Endothelial cell (in vitro differentiated cells): Measurements from ENCODE around the gene CMTM2. TPM values are rescaled to one million over a fixed set of nuclear protein-coding genes. Genes with fewer than 3 reads are reported as not detected.

Experiments
- DNase-seq: peaks from one replicate; pipeline ENCODE4 v3.0.0; 2021; ENCODE audit warnings: low spot score
- H3K27ac Mint-ChIP-seq: one replicate; pipeline ENCODE4 v1.8.0; 2021; ENCODE audit warnings: mixed read lengths, inconsistent platforms; ENCODE audit not compliant: unreplicated experiment
- H3K27me3 Mint-ChIP-seq: one replicate; pipeline ENCODE4 v1.8.0; 2021; ENCODE audit warnings: mild to moderate bottlenecking, moderate library complexity, mixed read lengths, inconsistent platforms; ENCODE audit not compliant: unreplicated experiment
- H3K36me3 Mint-ChIP-seq: one replicate; pipeline ENCODE4 v1.8.0; 2021; ENCODE audit warnings: mild to moderate bottlenecking, low read depth, mixed read lengths, inconsistent platforms; ENCODE audit not compliant: unreplicated experiment
- H3K4me1 Mint-ChIP-seq: one replicate; pipeline ENCODE4 v1.8.0; 2021; ENCODE audit warnings: mild to moderate bottlenecking, mixed read lengths, inconsistent platforms; ENCODE audit not compliant: unreplicated experiment
- H3K4me3 Mint-ChIP-seq: one replicate; pipeline ENCODE4 v1.8.0; 2021; ENCODE audit warnings: mild to moderate bottlenecking, mixed read lengths, inconsistent platforms; ENCODE audit not compliant: unreplicated experiment
- H3K9me3 Mint-ChIP-seq: one replicate; pipeline ENCODE4 v1.8.0; 2021; ENCODE audit warnings: mixed read lengths, inconsistent platforms; ENCODE audit not compliant: unreplicated experiment
- total RNA-seq: library from RNA; stranded (reverse); fragmentation: NEBNext Ultra II Directional; extraction: Animal tissue kit (Norgen Biotek cat#: 25700); gene quantifications from one replicate; pipeline ENCODE4 v1.2.1, GENCODE V29; 2021; ENCODE audit not compliant: unreplicated experiment
- TF ChIP-seq, protein P1 (sequence below): fragments of 200-600 bp; sonication (generic); IDR thresholded peaks from one replicate; pipeline ENCODE4 v1.5.0; 2021; ENCODE audit warnings: antibody characterized with exemption; ENCODE audit not compliant: unreplicated experiment

Gene CMTM2
- total RNA-seq, 1 donor from 2014 or later = 2.1 TPM

DNA sequence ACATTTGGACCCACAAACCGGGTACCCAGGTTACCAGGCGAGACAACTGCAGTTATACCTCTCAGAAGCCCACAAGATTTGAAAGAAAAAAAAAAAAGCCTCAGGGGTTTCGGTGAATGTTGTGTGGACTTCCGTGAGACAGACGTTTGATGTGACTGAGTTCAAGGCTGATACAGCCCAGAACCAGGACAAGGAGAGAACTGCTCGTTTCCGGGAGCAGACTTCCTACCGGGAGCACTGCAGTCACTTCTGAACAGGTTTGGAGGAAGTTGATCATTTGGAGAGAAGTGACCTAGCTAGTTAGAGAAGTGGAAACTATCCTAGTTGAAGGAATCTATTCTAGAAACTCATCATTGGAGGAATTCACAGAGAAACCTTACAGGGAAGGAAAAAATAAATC lies 26.0 kb upstream of the CMTM2 start:
- peaks cover 9% of the 10 kb centered on the region for H3K27me3 Mint-ChIP-seq
- H3K4me1 Mint-ChIP-seq = peaks cover 51% of the 10 kb centered on the region
- DNase-seq = no peak

DNA sequence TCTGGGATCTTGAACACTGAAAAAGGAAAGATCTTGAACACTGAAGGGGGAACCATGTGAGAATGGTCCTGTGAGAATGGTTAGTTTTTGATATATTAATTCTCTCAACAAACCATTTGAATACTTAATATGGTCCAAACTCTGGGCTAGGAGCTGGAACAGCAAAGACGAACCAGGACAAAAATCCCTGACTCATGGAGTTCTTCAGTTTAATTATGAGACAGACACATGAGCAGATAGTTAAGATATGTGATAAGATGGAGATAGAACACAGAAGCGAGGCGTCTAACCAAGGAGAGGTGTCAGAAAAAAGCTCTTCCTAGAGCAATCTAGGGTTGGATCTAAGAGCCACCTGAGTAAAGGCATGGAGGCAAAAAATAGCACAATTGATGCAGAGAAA lies 25.2 kb upstream of the CMTM2 start:
- H3K27me3 Mint-ChIP-seq = peaks cover 3% of the 10 kb centered on the region
- DNase-seq = no peak
- no peak overlapping the region for H3K27ac Mint-ChIP-seq
- H3K36me3 Mint-ChIP-seq = peaks cover 19% of the 10 kb centered on the region
- TF ChIP-seq, protein P1, sequence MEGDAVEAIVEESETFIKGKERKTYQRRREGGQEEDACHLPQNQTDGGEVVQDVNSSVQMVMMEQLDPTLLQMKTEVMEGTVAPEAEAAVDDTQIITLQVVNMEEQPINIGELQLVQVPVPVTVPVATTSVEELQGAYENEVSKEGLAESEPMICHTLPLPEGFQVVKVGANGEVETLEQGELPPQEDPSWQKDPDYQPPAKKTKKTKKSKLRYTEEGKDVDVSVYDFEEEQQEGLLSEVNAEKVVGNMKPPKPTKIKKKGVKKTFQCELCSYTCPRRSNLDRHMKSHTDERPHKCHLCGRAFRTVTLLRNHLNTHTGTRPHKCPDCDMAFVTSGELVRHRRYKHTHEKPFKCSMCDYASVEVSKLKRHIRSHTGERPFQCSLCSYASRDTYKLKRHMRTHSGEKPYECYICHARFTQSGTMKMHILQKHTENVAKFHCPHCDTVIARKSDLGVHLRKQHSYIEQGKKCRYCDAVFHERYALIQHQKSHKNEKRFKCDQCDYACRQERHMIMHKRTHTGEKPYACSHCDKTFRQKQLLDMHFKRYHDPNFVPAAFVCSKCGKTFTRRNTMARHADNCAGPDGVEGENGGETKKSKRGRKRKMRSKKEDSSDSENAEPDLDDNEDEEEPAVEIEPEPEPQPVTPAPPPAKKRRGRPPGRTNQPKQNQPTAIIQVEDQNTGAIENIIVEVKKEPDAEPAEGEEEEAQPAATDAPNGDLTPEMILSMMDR = no peak
- peak overlapping the region; percentile 26 for H3K4me3 Mint-ChIP-seq
- no peaks in the 10 kb centered on the region for H3K9me3 Mint-ChIP-seq
- peaks cover 43% of the 10 kb centered on the region for H3K4me1 Mint-ChIP-seq

More for the DNA sequence above, 26.0 kb upstream of the CMTM2 start:
- Mint-ChIP-seq H3K9me3 (no peaks in the 10 kb centered on the region), H3K4me3 (peak overlapping the region; percentile 85), H3K27ac (peak overlapping the region; percentile 16), H3K36me3 (peaks cover 27% of the 10 kb centered on the region)
- TF ChIP-seq, protein P1 = no peak

DNA sequence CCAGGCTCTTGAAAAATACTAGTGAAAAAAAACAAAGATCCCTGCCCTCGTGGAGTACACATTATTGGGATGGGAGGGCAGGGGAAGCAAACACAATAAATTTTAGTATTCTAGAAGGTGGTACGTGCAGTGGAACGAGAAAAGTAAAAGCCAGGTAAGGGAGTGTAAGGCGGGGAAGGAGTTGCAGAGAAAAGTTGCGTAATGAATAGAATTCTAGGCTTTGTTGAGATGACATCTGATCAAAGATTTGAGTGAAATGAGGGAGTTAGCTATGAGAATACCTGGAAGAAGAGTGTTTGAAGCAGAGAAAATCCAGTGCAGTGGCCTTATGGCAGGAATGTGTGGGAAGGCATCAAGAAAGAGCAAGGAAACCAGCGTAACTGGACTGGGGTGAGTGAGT lies 24.8 kb upstream of the CMTM2 start:
- no peak overlapping the region for H3K4me3 Mint-ChIP-seq
- no peak overlapping the region for H3K27ac Mint-ChIP-seq
- H3K27me3 Mint-ChIP-seq = peaks cover 3% of the 10 kb centered on the region
- TF ChIP-seq, protein P1 = no peak
- H3K4me1 Mint-ChIP-seq = peaks cover 39% of the 10 kb centered on the region
- H3K9me3 Mint-ChIP-seq = no peaks in the 10 kb centered on the region
- peaks cover 17% of the 10 kb centered on the region for H3K36me3 Mint-ChIP-seq
- DNase-seq = no peak

DNA sequence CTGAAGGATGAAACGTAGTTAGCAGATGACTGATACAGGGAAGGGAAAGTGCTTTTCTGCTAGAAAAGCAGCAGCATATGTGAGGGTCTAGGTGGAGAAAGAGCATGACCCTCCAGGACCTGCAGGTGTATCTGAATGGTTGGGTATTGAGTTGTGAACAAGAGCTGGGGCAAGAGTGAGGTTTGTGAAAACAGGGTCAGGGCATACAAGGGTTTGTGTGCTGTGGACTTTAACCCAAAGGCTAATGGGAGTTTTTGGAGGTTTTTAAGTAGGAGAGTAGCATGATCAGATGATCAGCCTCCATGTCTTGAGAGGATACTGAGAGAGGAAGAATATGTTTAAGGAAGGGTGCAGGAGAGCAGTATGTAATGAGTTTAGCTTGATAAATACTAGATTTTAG lies 19.2 kb upstream of the CMTM2 start:
- H3K4me1 Mint-ChIP-seq = peaks cover 16% of the 10 kb centered on the region
- H3K27me3 Mint-ChIP-seq = no peaks in the 10 kb centered on the region
- H3K27ac Mint-ChIP-seq = no peak overlapping the region
- no peak for DNase-seq
- H3K36me3 Mint-ChIP-seq = peaks cover 27% of the 10 kb centered on the region
- TF ChIP-seq, protein P1 = no peak
- H3K9me3 Mint-ChIP-seq = no peaks in the 10 kb centered on the region
- no peak overlapping the region for H3K4me3 Mint-ChIP-seq

DNA sequence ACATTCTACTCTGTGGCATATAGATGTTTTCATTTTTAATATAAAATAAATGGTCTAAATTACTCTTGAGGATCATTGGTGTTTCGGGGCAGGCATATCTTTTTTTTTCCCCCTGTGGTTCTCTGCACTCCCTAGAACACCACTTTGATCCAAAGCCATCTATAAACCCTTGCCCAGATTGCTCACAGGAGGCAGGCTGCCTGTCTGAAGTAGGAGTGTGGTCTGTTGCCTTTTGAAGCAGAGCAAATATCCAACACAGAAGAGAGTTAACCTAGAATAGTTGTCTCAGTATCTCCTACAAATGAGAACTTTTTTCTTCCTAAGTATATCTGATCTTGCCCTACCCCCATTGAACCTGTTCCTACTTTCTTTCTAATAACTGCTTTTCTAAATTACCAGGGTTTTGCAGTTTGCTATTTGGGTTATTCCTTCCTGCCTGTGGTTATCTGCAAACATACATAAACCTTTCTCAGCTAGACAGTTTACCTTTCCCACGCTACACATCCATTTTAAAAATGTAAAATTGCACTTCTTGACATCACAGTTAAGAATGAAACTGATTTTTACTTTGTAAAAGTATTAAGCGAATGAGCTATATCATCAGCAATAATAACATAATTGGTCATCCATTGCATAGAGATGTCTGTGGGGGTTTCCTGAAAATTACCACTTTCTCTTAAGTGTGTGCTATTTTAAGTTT lies 17.7 kb upstream of the CMTM2 start:
- Mint-ChIP-seq H3K9me3 (no peaks in the 10 kb centered on the region), H3K36me3 (peaks cover 27% of the 10 kb centered on the region), H3K4me3 (no peak overlapping the region), H3K4me1 (peaks cover 19% of the 10 kb centered on the region), H3K27me3 (no peaks in the 10 kb centered on the region), H3K27ac (no peak overlapping the region)
- no peak for DNase-seq
- TF ChIP-seq, protein P1 = no peak
